Measurements from ENCODE around the gene HDAC3. TPM values are rescaled to one million over a fixed set of nuclear protein-coding genes. Genes with fewer than 3 reads are reported as not detected.

HDAC3 gene
- total RNA-seq, 2 experiments from 2014 or later = 83.6 to 85.4 TPM

DNA sequence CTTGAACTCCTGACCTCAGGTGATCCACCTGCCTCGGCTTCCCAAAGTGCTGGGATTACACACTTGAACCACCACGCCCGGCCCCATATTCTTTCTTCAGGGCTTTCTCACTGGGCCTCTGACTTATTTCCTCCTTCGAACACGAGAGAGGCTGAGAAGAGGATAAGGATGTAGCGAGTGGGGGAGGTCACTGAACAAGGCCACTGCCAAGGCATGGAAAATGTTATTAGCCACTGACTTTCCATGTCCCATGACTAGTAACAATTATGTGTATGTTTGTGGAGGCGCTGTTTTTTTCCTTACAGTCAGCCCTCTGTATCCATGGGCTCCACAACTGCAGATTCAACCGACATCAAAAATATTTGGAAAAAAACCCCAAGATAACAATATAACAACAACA is 26.9 kb upstream of the HDAC3 start:
- CTCF ChIA-PET (ENCODE audit: unreplicated experiment) = no interaction called here
- BruUV-seq (replicated peaks) = no TSS peak
- intact Hi-C loops (cut with micrococcal nuclease; ENCODE audit: unreplicated experiment) = no loop called here

GRCh38 chr5:141662028-141662427 is 25.4 kb upstream of the HDAC3 start:
- Histone ChIP-seq H3K27ac (ENCODE audit: low read depth, low read length, poor library complexity, severe bottlenecking) (no peak overlapping the region), H3K4me1 (ENCODE audit: insufficient read depth, low read length, poor library complexity, severe bottlenecking) (no peaks in the 10 kb centered on the region), H4K20me1 (ENCODE audit: insufficient read depth, low read length) (no peaks in the 10 kb centered on the region), H3K9me3 (ENCODE audit: low read length) (no peaks in the 10 kb centered on the region), H3K79me2 (ENCODE audit: insufficient read depth, low read depth, low read length) (no peaks in the 10 kb centered on the region), H3K9me2 (ENCODE audit: insufficient read depth, low read length) (no peaks in the 10 kb centered on the region), H3K4me3 (ENCODE audit: low read depth, low read length, poor library complexity, severe bottlenecking) (no peak overlapping the region), H3K4me2 (ENCODE audit: low read length) (no peak overlapping the region), H3K36me3 (ENCODE audit: insufficient read depth, low read length) (no peaks in the 10 kb centered on the region), H2AFZ (ENCODE audit: low read length) (no peak overlapping the region)
- POLR2A ChIA-PET = interaction anchor here (1.5 kb wide), 1 partner anchor 11 kb away, joined by 3 read pairs; the partner anchor contains the start of gene FCHSD1
- CTCF ChIA-PET (ENCODE audit: unreplicated experiment) = no interaction called here
- no peak for DNase-seq (ENCODE audit: low spot score)
- intact Hi-C loops (cut with micrococcal nuclease; ENCODE audit: unreplicated experiment) = no loop called here
- TF ChIP-seq CTCF (conservative IDR thresholded peaks at IDR 0.05; ENCODE audit: low read length) = no peak
- TF ChIP-seq EZH2phosphoT487 (IDR thresholded peaks at IDR 0.05; ENCODE audit: borderline replicate concordance, low read depth, low read length) = no peak
- no TSS peak for BruUV-seq (replicated peaks)

More for the DNA sequence above, 26.9 kb upstream of the HDAC3 start:
- Histone ChIP-seq H3K4me3 (ENCODE audit: low read depth, low read length, poor library complexity, severe bottlenecking) (no peak overlapping the region), H3K36me3 (ENCODE audit: insufficient read depth, low read length) (no peaks in the 10 kb centered on the region), H3K9me2 (ENCODE audit: insufficient read depth, low read length) (no peaks in the 10 kb centered on the region), H3K79me2 (ENCODE audit: insufficient read depth, low read depth, low read length) (no peaks in the 10 kb centered on the region), H2AFZ (ENCODE audit: low read length) (no peak overlapping the region), H4K20me1 (ENCODE audit: insufficient read depth, low read length) (no peaks in the 10 kb centered on the region), H3K4me1 (ENCODE audit: insufficient read depth, low read length, poor library complexity, severe bottlenecking) (no peaks in the 10 kb centered on the region), H3K27ac (ENCODE audit: low read depth, low read length, poor library complexity, severe bottlenecking) (no peak overlapping the region), H3K9me3 (ENCODE audit: low read length) (no peaks in the 10 kb centered on the region), H3K4me2 (ENCODE audit: low read length) (no peak overlapping the region)
- POLR2A ChIA-PET = interaction anchor here (1.5 kb wide), 1 partner anchor 13 kb away, joined by 3 read pairs; the partner anchor contains the start of gene FCHSD1
- no peak for TF ChIP-seq CTCF (conservative IDR thresholded peaks at IDR 0.05; ENCODE audit: low read length)
- TF ChIP-seq EZH2phosphoT487 (IDR thresholded peaks at IDR 0.05; ENCODE audit: borderline replicate concordance, low read depth, low read length) = no peak
- no peak for DNase-seq (ENCODE audit: low spot score)

DNA sequence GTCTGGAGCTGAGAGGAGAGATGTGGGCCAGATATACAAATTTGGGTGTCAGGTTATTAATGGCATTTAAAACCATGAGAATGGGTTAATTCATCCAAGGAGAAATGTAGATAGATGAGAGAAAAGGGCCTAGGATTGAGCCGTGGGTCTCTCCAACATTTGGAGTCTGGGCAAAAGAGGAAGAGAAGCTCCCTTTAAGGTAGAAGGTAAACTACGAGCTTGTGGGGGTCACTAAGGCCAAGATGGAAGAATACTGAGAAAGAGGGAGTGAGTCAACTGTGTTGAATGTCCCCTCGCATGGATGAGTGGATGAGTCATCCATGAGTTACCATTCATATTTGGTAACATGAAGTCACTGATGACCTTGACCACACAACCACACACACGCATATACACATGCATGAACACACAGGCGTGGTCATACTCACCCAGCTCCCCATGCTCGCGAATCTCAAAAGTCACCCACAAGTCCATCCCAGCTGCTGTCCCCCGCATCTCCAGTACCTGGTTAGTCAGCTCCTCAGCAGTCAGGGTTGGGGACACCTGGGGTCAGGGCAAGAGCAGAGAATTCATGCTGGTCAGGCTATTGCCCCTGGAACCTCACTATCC is 21.4 kb upstream of the HDAC3 start:
- intact Hi-C loops (cut with micrococcal nuclease; ENCODE audit: unreplicated experiment) = no loop called here
- no peaks in the 10 kb centered on the region for H3K79me2 ChIP-seq (ENCODE audit: insufficient read depth, low read depth, low read length)
- no peak for TF ChIP-seq EZH2phosphoT487 (IDR thresholded peaks at IDR 0.05; ENCODE audit: borderline replicate concordance, low read depth, low read length)
- no peak for TF ChIP-seq CTCF (conservative IDR thresholded peaks at IDR 0.05; ENCODE audit: low read length)
- ChIA-PET POLR2A (no interaction called here), CTCF (ENCODE audit: unreplicated experiment) (interaction anchor here (1.5 kb wide), 1 partner anchor 18 kb away, joined by 4 read pairs; no protein-coding TSS in a partner anchor)
- H3K4me3 ChIP-seq (ENCODE audit: low read depth, low read length, poor library complexity, severe bottlenecking) = no peak overlapping the region
- DNase-seq (ENCODE audit: low spot score) = no peak
- H3K36me3 ChIP-seq (ENCODE audit: insufficient read depth, low read length) = no peaks in the 10 kb centered on the region
- H3K9me3 ChIP-seq (ENCODE audit: low read length) = no peaks in the 10 kb centered on the region
- H3K4me1 ChIP-seq (ENCODE audit: insufficient read depth, low read length, poor library complexity, severe bottlenecking) = no peaks in the 10 kb centered on the region
- BruUV-seq (replicated peaks) = no TSS peak
- no peak overlapping the region for H2AFZ ChIP-seq (ENCODE audit: low read length)
- H3K4me2 ChIP-seq (ENCODE audit: low read length) = no peak overlapping the region
- H3K9me2 ChIP-seq (ENCODE audit: insufficient read depth, low read length) = no peaks in the 10 kb centered on the region
- no peaks in the 10 kb centered on the region for H4K20me1 ChIP-seq (ENCODE audit: insufficient read depth, low read length)
- H3K27ac ChIP-seq (ENCODE audit: low read depth, low read length, poor library complexity, severe bottlenecking) = no peak overlapping the region
